Spleen (tissue), 11 donors: ENCODE measurements around the gene DRAP1. TPM values are rescaled to one million over a fixed set of nuclear protein-coding genes. Genes with fewer than 3 reads are reported as not detected.

Experiments used
- DNase-seq: peaks from one replicate; pipeline ENCODE4 v3.0.0-alpha.2; 2020
- H3K27ac ChIP-seq, 8 donors: fragments of 200-600 bp; sonication (generic) in 7 of 8; 1 replicate in 4 of 8; 2 replicates in 4 of 8; pipeline versions ENCODE4 v1.5.0 to v1.8.0; 2016 to 2021; ENCODE audit warnings: inconsistent platforms in 4 of 8, mild to moderate bottlenecking in 4 of 8, moderate library complexity in 1 of 8
- H3K27me3 ChIP-seq, 7 donors: fragments of 200-600 bp; sonication (generic) in 6 of 7; replicated peaks in 1 of 7; 1 replicate in 4 of 7; 2 replicates in 3 of 7; pipeline versions ENCODE4 v1.5.0 to v1.8.0; 2016 to 2021; ENCODE audit warnings: inconsistent platforms in 3 of 7, mild to moderate bottlenecking in 1 of 7
- H3K36me3 ChIP-seq, 6 donors: fragments of 200-600 bp; sonication (generic) in 5 of 6; 1 replicate in 4 of 6; 2 replicates in 2 of 6; pipeline versions ENCODE4 v1.5.0 to v1.8.0; 2016 to 2021; ENCODE audit warnings: inconsistent platforms in 2 of 6
- H3K4me1 ChIP-seq, 6 donors: fragments of 200-600 bp; sonication (generic) in 5 of 6; 1 replicate in 3 of 6; 2 replicates in 3 of 6; pipeline versions ENCODE4 v1.5.0 to v1.8.0; 2016 to 2021; ENCODE audit warnings: inconsistent platforms in 3 of 6
- H3K4me3 ChIP-seq, 8 donors: fragments of 200-600 bp; sonication (generic) in 7 of 8; 1 replicate in 4 of 8; 2 replicates in 4 of 8; pipeline versions ENCODE4 v1.5.0 to v1.8.0; 2016 to 2021; ENCODE audit warnings: inconsistent platforms in 4 of 8, mild to moderate bottlenecking in 4 of 8, moderate library complexity in 2 of 8
- H3K9me3 ChIP-seq, 8 donors: fragments of 200-600 bp; sonication (generic) in 7 of 8; 1 replicate in 4 of 8; 2 replicates in 4 of 8; pipeline versions ENCODE4 v1.5.0 to v1.8.0; 2016 to 2021; ENCODE audit warnings: inconsistent platforms in 4 of 8
- CTCF ChIP-seq, 11 experiments: fragments of 200-600 bp in 7 of 11; fragments of 450-650 bp in 4 of 11; sonication (generic) in 4 of 11; IDR thresholded peaks in 8 of 11; conservative IDR thresholded peaks in 3 of 11; 1 replicate in 7 of 11; 2 replicates in 4 of 11; pipeline versions ENCODE4 v1.4.0 to v1.8.0; 2016 to 2021; ENCODE audit warnings: antibody characterized with exemption in 11 of 11, inconsistent platforms in 4 of 11, mild to moderate bottlenecking in 1 of 11
- POLR2A ChIP-seq, 3 donors: fragments of 450-650 bp; IDR thresholded peaks; one replicate each; pipeline ENCODE4 v1.5.1; 2017; ENCODE audit warnings: antibody characterized with exemption in 3 of 3, mild to moderate bottlenecking in 1 of 3
- POLR2AphosphoS5 ChIP-seq, 3 donors: sonication (generic); formaldehyde crosslinking; IDR thresholded peaks; one replicate each; pipeline ENCODE4 v1.5.1; 2017; ENCODE audit warnings: antibody characterized with exemption in 3 of 3
- WGBS, 5 donors: extraction: QIAGEN DNeasy Blood & Tissue Kit in 3 of 5; methylation state at CpG; one replicate each; pipeline versions ENCODE4 v1.1.5 to v1.1.7; 2013 to 2018; 5-methylcytosine and 5-hydroxymethylcytosine counted together
- intact Hi-C: fragments of 100-400 bp; cut with DNase I; formaldehyde crosslinking; loops from one replicate; pipeline ENCODE4 v1.15.0; 2023; ENCODE audit warnings: low total_unique reads
- polyA plus RNA-seq, 3 donors: library from polyadenylated mRNA; stranded (reverse); fragments of 200-250 nt; gene quantifications; one replicate each; pipeline ENCODE4 v1.2.1, GENCODE V29; 2013
- total RNA-seq, 7 donors: library from RNA; depleted of rRNA in 3 of 7; stranded (reverse); fragments of >200 nt in 3 of 7; fragmentation: NEBNext Ultra II Directional in 4 of 7; extraction: Animal tissue kit (Norgen Biotek cat#: 25700) in 4 of 7; gene quantifications; one replicate each; pipeline versions ENCODE4 v1.1.0 to v1.2.1, GENCODE V29; 2016 to 2021
- donor health status: healthy with polysubstance abuse.
- donor health status: DM: no; HTN: no; CAD: no; lungs with moderate emphysema.
- donor health status: DM: no; HTN: no; CAD: no.
- donor health status: Bipolar disorder and iron deficiency.
- donor health status: healthy.
- donor health status: DM: no; HTN: no; CAD: no.
- donor health status: DM: yes; HTN: yes; CAD: no.

DRAP1 gene
- total and polyA plus RNA-seq, 10 donors, result 58.3 to 123 (median 71.5) TPM

GRCh38 chr11:65961267-65962140 is 42.3 kb downstream of the DRAP1 start, which contains the start of gene SART1:
SART1 (plus strand) TSS chr11:65961734; CDS start chr11:65961781, 47 bp downstream.
- Histone ChIP-seq H3K27me3 (no peaks in the 10 kb centered on the region), H3K4me3 (peak within 1 kb of the TSS; percentile 79 to 100 (median 98)), H3K9me3 (no peaks in the 10 kb centered on the region), H3K4me1 (peaks cover 19 to 56% (median 44%) of the 10 kb centered on the region in 6 donors), H3K27ac (peak within 1 kb of the TSS; percentile 64 to 97 (median 94)), H3K36me3 (peaks cover 4 to 34% (median 29%) of the 10 kb centered on the region in 6 donors)
- WGBS, 5 donors, result 0 to 1% (median 0%) methylated on average over 33 to 97 of the region's 97 CpGs
- DNase-seq, result peak; percentile 99
- intact Hi-C loops, result no loop called here
- TF ChIP-seq CTCF (IDR thresholded peaks at IDR 0.05 in 8 of 11, conservative IDR thresholded peaks at IDR 0.05 in 3 of 11) (peak in 3 of 11 experiments; percentile 11 to 36 (median 15)), POLR2A (IDR thresholded peaks at IDR 0.05) (peak in 1 of 3 donors; percentile 51), POLR2AphosphoS5 (IDR thresholded peaks at IDR 0.05) (peak; percentile 95 to 97 (median 95))

GRCh38 chr11:65962141-65962564 is 42.9 kb downstream of the DRAP1 start:
- intact Hi-C loops, result no loop called here
- Histone ChIP-seq H3K9me3 (no peaks in the 10 kb centered on the region), H3K27me3 (no peaks in the 10 kb centered on the region), H3K36me3 (peaks cover 7 to 41% (median 35%) of the 10 kb centered on the region in 6 donors), H3K27ac (peak overlapping the region; percentile 64 to 97 (median 94)), H3K4me3 (peak overlapping the region; percentile 79 to 100 (median 98)), H3K4me1 (peaks cover 19 to 50% (median 42%) of the 10 kb centered on the region in 6 donors)
- no peak for DNase-seq
- no peak for TF ChIP-seq POLR2AphosphoS5 (IDR thresholded peaks at IDR 0.05)
- no peak for TF ChIP-seq CTCF (IDR thresholded peaks at IDR 0.05 in 8 of 11, conservative IDR thresholded peaks at IDR 0.05 in 3 of 11)
- no peak for TF ChIP-seq POLR2A (IDR thresholded peaks at IDR 0.05)
- 6 to 8% (median 7%) methylated on average over 8 to 13 of the region's 13 CpGs for WGBS, 5 donors

GRCh38 chr11:65964906-65965305 is 45.7 kb downstream of the DRAP1 start:
- Histone ChIP-seq H3K27ac (no peak overlapping the region), H3K27me3 (no peaks in the 10 kb centered on the region), H3K4me1 (peaks cover 19 to 66% (median 48%) of the 10 kb centered on the region in 6 donors), H3K9me3 (no peaks in the 10 kb centered on the region), H3K36me3 (peaks cover 7 to 68% (median 63%) of the 10 kb centered on the region in 6 donors), H3K4me3 (no peak overlapping the region)
- intact Hi-C loops, result no loop called here
- 74 to 92% (median 81%) methylated on average over 10 of the region's 10 CpGs for WGBS, 5 donors
- no peak for TF ChIP-seq CTCF (IDR thresholded peaks at IDR 0.05 in 8 of 11, conservative IDR thresholded peaks at IDR 0.05 in 3 of 11)
- TF ChIP-seq POLR2A (IDR thresholded peaks at IDR 0.05), result no peak
- no peak for TF ChIP-seq POLR2AphosphoS5 (IDR thresholded peaks at IDR 0.05)
- no peak for DNase-seq
